Measurements from ENCODE around the gene RND2. TPM values are rescaled to one million over a fixed set of nuclear protein-coding genes. Genes with fewer than 3 reads are reported as not detected.
"Not testable (repeated sequence)": the region's sequence is repeated elsewhere in the genome, so short reads cannot be mapped to it uniquely, and the experiment has no call there.

Gene RND2
- total RNA-seq, 1 donor from 2014 or later: 3.4 TPM

GRCh38 chr17:43000894-43001293, 24.1 kb upstream of the RND2 start:
- ATAC-seq; intact Hi-C loops (cut with DNase I); DNase-seq (ENCODE audit: low spot score): not testable (repeated sequence)

GRCh38 chr17:43003542-43004172, 21.4 kb upstream of the RND2 start:
- intact Hi-C loops (cut with DNase I): no loop called here
- ATAC-seq (no peak), DNase-seq (ENCODE audit: low spot score) (no peak)

- intact Hi-C loops (cut with DNase I): no loop called here
- ATAC-seq: peak; percentile 94
Observed at GRCh38 chr17:43006639-43007551, 18.1 kb upstream of the RND2 start, which contains the start of gene IFI35. IFI35 (plus strand) TSS chr17:43006784; CDS start chr17:43006948, 164 bp downstream.

GRCh38 chr17:43010667-43011308, 14.2 kb upstream of the RND2 start:
- DNase-seq (ENCODE audit: low spot score) (no peak), ATAC-seq (no peak)
- intact Hi-C loops (cut with DNase I): no loop called here

More at GRCh38 chr17:43006639-43007551, 18.1 kb upstream of the RND2 start, which contains the start of gene IFI35:
- DNase-seq (ENCODE audit: low spot score): peak; percentile 92

- intact Hi-C loops (cut with DNase I): no loop called here
- DNase-seq (ENCODE audit: low spot score) (no peak), ATAC-seq (peak; percentile 26)
Observed at GRCh38 chr17:43011728-43012472, 13.1 kb upstream of the RND2 start.

- no peak for ATAC-seq
- DNase-seq (ENCODE audit: low spot score): no peak
- intact Hi-C loops (cut with DNase I): no loop called here
Observed at GRCh38 chr17:43013296-43013695, 11.7 kb upstream of the RND2 start.

GRCh38 chr17:43014020-43014648, 10.9 kb upstream of the RND2 start:
- intact Hi-C loops (cut with DNase I): no loop called here
- ATAC-seq (peak; percentile 1), DNase-seq (ENCODE audit: low spot score) (no peak)

- DNase-seq (ENCODE audit: low spot score): no peak
- peak; percentile 33 for ATAC-seq
- intact Hi-C loops (cut with DNase I): no loop called here
Observed at GRCh38 chr17:43014649-43015542, 10.1 kb upstream of the RND2 start.

- ATAC-seq (peak; percentile 46), DNase-seq (ENCODE audit: low spot score) (no peak)
- intact Hi-C loops (cut with DNase I): no loop called here
Observed at GRCh38 chr17:43015579-43015978, 9.5 kb upstream of the RND2 start.

- DNase-seq (ENCODE audit: low spot score): no peak
- no peak for ATAC-seq
- intact Hi-C loops (cut with DNase I): no loop called here
Observed at GRCh38 chr17:43016216-43016615, 8.8 kb upstream of the RND2 start.

- intact Hi-C loops (cut with DNase I): no loop called here
- ATAC-seq (no peak), DNase-seq (ENCODE audit: low spot score) (no peak)
Observed at GRCh38 chr17:43018008-43018853, 6.8 kb upstream of the RND2 start.

- ATAC-seq (no peak), DNase-seq (ENCODE audit: low spot score) (no peak)
- intact Hi-C loops (cut with DNase I): no loop called here
Observed at GRCh38 chr17:43018932-43019331, 6.1 kb upstream of the RND2 start.

GRCh38 chr17:43019418-43019817, 5.6 kb upstream of the RND2 start:
- intact Hi-C loops (cut with DNase I): no loop called here

GRCh38 chr17:43020030-43020621, 4.9 kb upstream of the RND2 start:
- ATAC-seq (no peak), DNase-seq (ENCODE audit: low spot score) (no peak)
- intact Hi-C loops (cut with DNase I): no loop called here

More at GRCh38 chr17:43019418-43019817, 5.6 kb upstream of the RND2 start:
- no peak for DNase-seq (ENCODE audit: low spot score)
- no peak for ATAC-seq

- intact Hi-C loops (cut with DNase I): no loop called here
- ATAC-seq (peak; percentile 70), DNase-seq (ENCODE audit: low spot score) (peak; percentile 89)
Observed at GRCh38 chr17:43020789-43021740, 4.0 kb upstream of the RND2 start.

Data from sciatic nerve (tissue), 2 donors.